22Rv1 (cell line): ENCODE results near the gene ENDOD1.

Source experiments
- ZFX ChIP-seq: fragments of 450-650 bp; IDR thresholded peaks from 2 replicates; pipeline ENCODE4 v1.6.1; 2017; ENCODE audit warnings: antibody characterized with exemption, borderline replicate concordance
- TF ChIP-seq, protein P1 (sequence below): fragments of 450-650 bp; IDR thresholded peaks from 2 replicates; pipeline ENCODE4 v1.5.1; 2017; ENCODE audit warnings: mild to moderate bottlenecking

- TF ChIP-seq, protein P1, sequence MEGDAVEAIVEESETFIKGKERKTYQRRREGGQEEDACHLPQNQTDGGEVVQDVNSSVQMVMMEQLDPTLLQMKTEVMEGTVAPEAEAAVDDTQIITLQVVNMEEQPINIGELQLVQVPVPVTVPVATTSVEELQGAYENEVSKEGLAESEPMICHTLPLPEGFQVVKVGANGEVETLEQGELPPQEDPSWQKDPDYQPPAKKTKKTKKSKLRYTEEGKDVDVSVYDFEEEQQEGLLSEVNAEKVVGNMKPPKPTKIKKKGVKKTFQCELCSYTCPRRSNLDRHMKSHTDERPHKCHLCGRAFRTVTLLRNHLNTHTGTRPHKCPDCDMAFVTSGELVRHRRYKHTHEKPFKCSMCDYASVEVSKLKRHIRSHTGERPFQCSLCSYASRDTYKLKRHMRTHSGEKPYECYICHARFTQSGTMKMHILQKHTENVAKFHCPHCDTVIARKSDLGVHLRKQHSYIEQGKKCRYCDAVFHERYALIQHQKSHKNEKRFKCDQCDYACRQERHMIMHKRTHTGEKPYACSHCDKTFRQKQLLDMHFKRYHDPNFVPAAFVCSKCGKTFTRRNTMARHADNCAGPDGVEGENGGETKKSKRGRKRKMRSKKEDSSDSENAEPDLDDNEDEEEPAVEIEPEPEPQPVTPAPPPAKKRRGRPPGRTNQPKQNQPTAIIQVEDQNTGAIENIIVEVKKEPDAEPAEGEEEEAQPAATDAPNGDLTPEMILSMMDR: no peak
- TF ChIP-seq ZFX: no peak
Observed at GRCh38 chr11:95086836-95087570, 2.6 kb upstream of the ENDOD1 start.
